ENCODE results near the gene PRRT1B. TPM values are rescaled to one million over a fixed set of nuclear protein-coding genes. Genes with fewer than 3 reads are reported as not detected.

PRRT1B gene
- total and polyA plus RNA-seq, 2 donors (not counting 1 experiment from before 2014, with no cell fraction given) = not detected

- Histone ChIP-seq H3K79me2 (ENCODE audit: control insufficient read depth, insufficient read depth, low read length) (no peaks in the 10 kb centered on the region), H3K4me2 (ENCODE audit: extremely low read depth, insufficient read depth, low read length) (no peak overlapping the region), H4K20me1 (ENCODE audit: control insufficient read depth, extremely low read depth, insufficient read depth, low read length) (no peaks in the 10 kb centered on the region), H3K27me3 (ENCODE audit: control insufficient read depth, insufficient read depth, low read length) (no peaks in the 10 kb centered on the region), H3K9ac (ENCODE audit: insufficient read depth, low read length) (no peak overlapping the region), H3K4me1 (ENCODE audit: control insufficient read depth, extremely low read depth, insufficient read depth, low read length) (no peaks in the 10 kb centered on the region), H3K9me3 (ENCODE audit: control insufficient read depth, insufficient read depth, low read depth, low read length) (no peaks in the 10 kb centered on the region), H3K4me3 (replicated peaks in 1 of 4; ENCODE audit: control extremely low read depth in 1 of 4, insufficient read depth in 1 of 4, low read depth in 3 of 4, low read length in 4 of 4) (no peak overlapping the region), H3K27ac (ENCODE audit: insufficient read depth, low read length) (no peak overlapping the region), H2AFZ (ENCODE audit: low read length) (no peak overlapping the region), H3K36me3 (ENCODE audit: control insufficient read depth, insufficient read depth, low read length) (peaks cover 34% of the 10 kb centered on the region)
- DNase-seq (ENCODE audit: low read depth in 2 of 2) = no peak
- TF ChIP-seq EZH2 (IDR thresholded peaks at IDR 0.05; ENCODE audit: low read length, missing control alignments) (no peak), CTCF (conservative IDR thresholded peaks at IDR 0.05 in 1 of 2, IDR thresholded peaks at IDR 0.05 in 1 of 2; ENCODE audit: low read depth in 1 of 2, low read length in 2 of 2) (no peak)
These were observed 21.6 kb upstream of the PRRT1B start for GRCh38 chr9:131523451-131524435.

- Histone ChIP-seq H3K79me2 (ENCODE audit: control insufficient read depth, insufficient read depth, low read length) (peaks cover 3% of the 10 kb centered on the region), H3K27ac (ENCODE audit: insufficient read depth, low read length) (no peak overlapping the region), H3K9me3 (ENCODE audit: control insufficient read depth, insufficient read depth, low read depth, low read length) (no peaks in the 10 kb centered on the region), H3K4me1 (ENCODE audit: control insufficient read depth, extremely low read depth, insufficient read depth, low read length) (no peaks in the 10 kb centered on the region), H3K36me3 (ENCODE audit: control insufficient read depth, insufficient read depth, low read length) (peaks cover 36% of the 10 kb centered on the region), H3K4me3 (replicated peaks in 1 of 4; ENCODE audit: control extremely low read depth in 1 of 4, insufficient read depth in 1 of 4, low read depth in 3 of 4, low read length in 4 of 4) (no peak overlapping the region), H2AFZ (ENCODE audit: low read length) (no peak overlapping the region), H3K27me3 (ENCODE audit: control insufficient read depth, insufficient read depth, low read length) (no peaks in the 10 kb centered on the region), H3K9ac (ENCODE audit: insufficient read depth, low read length) (no peak overlapping the region), H3K4me2 (ENCODE audit: extremely low read depth, insufficient read depth, low read length) (no peak overlapping the region), H4K20me1 (ENCODE audit: control insufficient read depth, extremely low read depth, insufficient read depth, low read length) (no peaks in the 10 kb centered on the region)
- TF ChIP-seq CTCF (conservative IDR thresholded peaks at IDR 0.05 in 1 of 2, IDR thresholded peaks at IDR 0.05 in 1 of 2; ENCODE audit: low read depth in 1 of 2, low read length in 2 of 2) = no peak
- no peak for TF ChIP-seq EZH2 (IDR thresholded peaks at IDR 0.05; ENCODE audit: low read length, missing control alignments)
- peak; percentile 16 to 17 for DNase-seq (ENCODE audit: low read depth in 2 of 2)
These were observed 20.5 kb upstream of the PRRT1B start for GRCh38 chr9:131524665-131525315.

Data from fibroblast of lung (primary cell).